ENCODE measurements around the gene ISCA1. TPM values are rescaled to one million over a fixed set of nuclear protein-coding genes. Genes with fewer than 3 reads are reported as not detected.

ISCA1 gene
- total RNA-seq, 6 donors from 2014 or later = 8.0 to 34.1 (median 19.3) TPM

- WGBS, 2 donors = 86 to 87% methylated on average over 3 of the region's 3 CpGs
- peaks cover 46 to 94% (median 69%) of the 10 kb centered on the region in 4 donors for H3K36me3 ChIP-seq
These were observed 44.2 kb upstream of the ISCA1 start for GRCh38 chr9:86326536-86326935.

DNA sequence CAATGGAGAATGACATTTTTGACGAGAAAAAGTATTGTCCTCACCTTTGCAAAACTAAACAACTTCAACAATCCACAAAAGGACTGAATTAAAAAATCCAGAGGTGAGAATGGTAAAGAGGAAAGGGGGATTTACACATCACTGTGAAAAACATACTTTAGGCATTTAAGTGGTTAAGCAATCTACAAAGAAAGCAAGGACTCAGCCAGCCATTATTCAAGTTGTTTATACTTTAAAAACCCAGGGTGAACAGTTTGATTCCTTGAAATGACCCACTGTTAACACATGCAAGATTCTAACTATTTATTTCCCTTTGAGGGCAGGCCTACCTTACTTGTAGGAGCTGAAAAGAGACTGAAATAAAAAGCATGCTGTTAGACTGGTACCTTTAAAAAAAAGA, 42.6 kb upstream of the ISCA1 start:
- no peak for ATAC-seq (ENCODE audit: low FRiP score in 2 of 2)
- TF ChIP-seq POLR2A (IDR thresholded peaks at IDR 0.05) = no peak
- TF ChIP-seq POLR2AphosphoS5 (IDR thresholded peaks at IDR 0.05) = no peak
- no peak for TF ChIP-seq CTCF (IDR thresholded peaks at IDR 0.05)
- no peak for TF ChIP-seq EP300 (IDR thresholded peaks at IDR 0.05)
- H3K27ac ChIP-seq = no peak overlapping the region
- WGBS, 2 donors = 90 to 95% methylated on average over 1 of the region's 1 CpG
- H3K27me3 ChIP-seq = no peaks in the 10 kb centered on the region
- no peak for DNase-seq
- H3K4me1 ChIP-seq = no peaks in the 10 kb centered on the region
- H3K4me3 ChIP-seq = no peak overlapping the region
- no peaks in the 10 kb centered on the region for H3K9me3 ChIP-seq
- H3K36me3 ChIP-seq = peaks cover 54 to 99% (median 75%) of the 10 kb centered on the region in 4 donors

More at GRCh38 chr9:86326536-86326935, 44.2 kb upstream of the ISCA1 start:
- Histone ChIP-seq H3K27me3 (no peaks in the 10 kb centered on the region), H3K4me1 (no peaks in the 10 kb centered on the region), H3K4me3 (no peak overlapping the region), H3K27ac (no peak overlapping the region), H3K9me3 (no peaks in the 10 kb centered on the region)
- ATAC-seq (ENCODE audit: low FRiP score in 2 of 2) (no peak), DNase-seq (no peak)
- TF ChIP-seq EP300 (IDR thresholded peaks at IDR 0.05) (no peak), CTCF (IDR thresholded peaks at IDR 0.05) (no peak), POLR2A (IDR thresholded peaks at IDR 0.05) (no peak), POLR2AphosphoS5 (IDR thresholded peaks at IDR 0.05) (no peak)

DNA sequence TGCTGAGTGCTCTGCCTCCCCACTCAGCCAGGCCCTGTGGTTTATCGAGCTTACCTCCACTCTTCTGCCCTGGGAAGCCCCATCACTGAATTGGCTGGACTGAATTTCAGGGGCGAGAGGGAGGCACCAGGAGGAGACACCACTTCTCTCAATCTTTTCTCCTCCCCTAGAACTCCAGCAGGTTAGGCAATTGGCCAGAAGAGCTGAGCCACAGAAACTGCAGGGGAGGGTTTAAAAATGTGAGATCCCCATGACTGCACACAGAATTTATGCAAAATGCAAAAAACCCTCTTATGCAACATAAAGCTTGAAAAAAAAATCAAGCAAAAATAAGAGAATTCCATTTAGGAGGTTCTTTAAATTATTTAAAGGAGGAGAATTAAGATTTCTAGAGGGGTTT, 42.0 kb upstream of the ISCA1 start:
- 85 to 88% methylated on average over 2 of the region's 2 CpGs for WGBS, 2 donors
- Histone ChIP-seq H3K27me3 (no peaks in the 10 kb centered on the region), H3K9me3 (no peaks in the 10 kb centered on the region), H3K4me1 (no peaks in the 10 kb centered on the region), H3K27ac (no peak overlapping the region), H3K36me3 (peaks cover 54 to 99% (median 79%) of the 10 kb centered on the region in 4 donors), H3K4me3 (no peak overlapping the region)
- TF ChIP-seq CTCF (IDR thresholded peaks at IDR 0.05) (no peak), POLR2A (IDR thresholded peaks at IDR 0.05) (no peak), EP300 (IDR thresholded peaks at IDR 0.05) (no peak)
- ATAC-seq (ENCODE audit: low FRiP score in 2 of 2) (no peak), DNase-seq (no peak)

DNA sequence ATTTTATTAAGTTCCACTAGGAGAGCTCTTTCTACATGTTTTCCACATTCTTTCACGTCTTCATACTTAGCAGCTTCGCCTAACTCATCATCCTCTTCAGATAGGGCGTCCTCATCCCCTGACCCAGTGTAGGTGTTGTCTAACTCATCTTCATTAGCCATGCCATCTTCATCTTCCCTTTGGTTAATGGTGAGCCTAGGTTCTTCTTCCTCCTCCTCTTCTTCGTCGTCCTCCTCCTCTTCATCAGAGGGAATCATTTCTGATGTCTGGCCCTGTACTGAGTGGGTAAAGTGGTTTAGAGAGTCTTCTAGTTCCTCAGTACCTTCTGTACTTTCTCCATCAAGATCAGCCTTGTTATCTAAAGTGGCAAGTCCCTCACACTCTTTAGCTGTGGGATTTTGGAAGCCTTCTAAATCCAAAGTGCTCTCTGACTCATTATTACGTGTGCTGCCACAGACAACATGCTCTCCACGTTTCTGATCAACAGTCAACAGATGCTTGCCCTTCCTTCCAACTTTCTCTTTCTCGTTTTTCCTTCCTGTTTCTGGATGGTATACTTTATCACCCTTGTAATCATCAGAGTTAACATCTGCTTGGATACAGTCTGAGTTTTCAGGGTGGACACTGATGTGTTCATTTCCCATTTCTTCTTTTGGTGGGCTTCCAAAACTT, 40.8 kb upstream of the ISCA1 start:
- no peak for ATAC-seq (ENCODE audit: low FRiP score in 2 of 2)
- peaks cover 62 to 99% (median 81%) of the 10 kb centered on the region in 4 donors for H3K36me3 ChIP-seq

More for the DNA sequence above, 40.8 kb upstream of the ISCA1 start:
- WGBS, 2 donors = 71 to 74% methylated on average over 8 of the region's 8 CpGs
- no peak for TF ChIP-seq EP300 (IDR thresholded peaks at IDR 0.05)
- TF ChIP-seq CTCF (IDR thresholded peaks at IDR 0.05) = no peak
- TF ChIP-seq POLR2A (IDR thresholded peaks at IDR 0.05) = no peak
- TF ChIP-seq POLR2AphosphoS5 (IDR thresholded peaks at IDR 0.05) = no peak
- no peak for DNase-seq
- no peak overlapping the region for H3K4me3 ChIP-seq
- no peaks in the 10 kb centered on the region for H3K4me1 ChIP-seq
- no peaks in the 10 kb centered on the region for H3K27me3 ChIP-seq
- H3K9me3 ChIP-seq = no peaks in the 10 kb centered on the region
- no peak overlapping the region for H3K27ac ChIP-seq

Measured in upper lobe of left lung (tissue), 6 donors.